NCI-H446 (cell line): ENCODE results near the gene ARHGAP8.
"Not testable (repeated sequence)": the region's sequence is repeated elsewhere in the genome, so short reads cannot be mapped to it uniquely, and the experiment has no call there.

Source experiments
- DNase-seq, 2 experiments: peaks; one replicate each; lab custom pipeline; 2025; lab: John Stamatoyannopoulos, UW

Gene ARHGAP8

DNA sequence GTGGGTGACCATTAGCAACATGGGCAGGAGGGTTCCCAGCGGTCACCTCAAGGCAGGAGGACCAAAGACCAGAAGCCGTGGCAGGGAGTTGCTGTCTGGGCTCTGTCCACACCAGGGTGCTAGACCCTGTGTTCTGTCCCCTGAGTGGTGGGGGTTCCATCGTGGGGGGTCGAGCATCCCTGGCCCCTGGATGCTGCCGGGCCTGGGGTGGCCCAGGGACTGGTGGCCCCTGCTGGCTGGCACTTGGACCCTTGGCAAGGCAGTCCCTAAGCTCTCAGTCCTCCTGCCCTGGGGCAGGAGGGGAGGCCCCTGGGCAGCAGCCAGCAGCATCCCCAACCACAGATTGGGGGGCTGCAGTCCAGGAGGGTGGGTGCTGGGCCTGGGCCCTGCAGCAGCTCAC, 13.4 kb upstream of the ARHGAP8 start:
- no peak for DNase-seq

DNA sequence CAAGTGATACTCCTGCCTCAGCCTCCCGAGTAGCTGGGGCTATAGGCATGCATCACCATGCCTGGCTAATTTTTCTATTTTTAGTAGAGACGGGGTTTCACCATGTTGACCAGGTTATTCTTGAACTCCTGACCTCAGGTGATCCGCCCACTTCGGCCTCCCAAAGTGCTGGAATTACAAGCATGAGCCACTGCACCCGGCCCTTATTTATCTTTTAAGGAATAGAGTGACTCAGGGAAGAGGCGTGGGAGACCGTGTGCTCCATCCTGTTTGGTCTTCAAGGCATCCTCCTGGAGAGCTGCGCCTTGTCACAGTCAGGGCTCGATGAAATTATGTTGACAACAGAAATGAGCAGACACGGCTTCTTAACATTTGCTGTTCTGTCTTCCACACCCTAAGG, 12.7 kb upstream of the ARHGAP8 start:
- not testable (repeated sequence) for DNase-seq

DNA sequence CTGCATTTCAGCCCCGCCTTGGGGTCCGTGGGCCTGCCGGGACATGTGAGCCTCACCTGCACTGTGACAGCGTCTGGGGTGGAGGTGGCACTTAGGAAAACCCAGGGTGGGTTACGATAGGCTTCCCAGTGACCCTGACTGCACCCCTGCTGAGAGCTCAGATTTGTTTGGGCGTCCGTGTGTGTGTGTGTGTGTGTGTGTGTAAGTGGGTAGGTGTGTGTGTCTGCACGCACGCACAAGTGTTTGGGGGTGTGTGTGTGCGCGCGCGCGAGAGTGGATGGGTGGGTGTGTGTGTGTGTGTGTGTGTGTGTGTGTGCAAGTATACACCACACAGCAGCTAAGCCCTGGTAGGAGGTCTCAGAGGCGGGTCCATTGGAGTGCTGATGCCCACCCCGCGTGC, 12.1 kb upstream of the ARHGAP8 start:
- DNase-seq = no peak

DNA sequence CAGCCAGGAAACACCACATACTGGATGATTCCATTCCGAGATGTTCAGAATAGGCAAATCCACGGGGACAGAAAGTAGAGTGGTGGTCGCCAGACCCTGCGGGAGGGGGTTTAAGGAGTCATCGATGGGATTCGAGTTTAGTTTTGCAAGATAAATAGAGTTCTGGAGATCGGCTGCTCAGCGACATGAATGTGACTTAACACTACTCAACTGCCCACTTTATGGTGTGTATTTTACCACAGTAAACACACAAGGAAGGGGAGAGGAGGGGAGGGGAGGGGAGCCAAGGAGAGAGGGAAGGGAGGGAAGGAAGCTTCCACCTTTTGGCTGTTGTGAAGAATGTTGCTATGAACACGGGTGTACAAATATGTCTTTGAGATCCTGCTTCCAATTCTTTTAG, 10.4 kb upstream of the ARHGAP8 start:
- DNase-seq = no peak

DNA sequence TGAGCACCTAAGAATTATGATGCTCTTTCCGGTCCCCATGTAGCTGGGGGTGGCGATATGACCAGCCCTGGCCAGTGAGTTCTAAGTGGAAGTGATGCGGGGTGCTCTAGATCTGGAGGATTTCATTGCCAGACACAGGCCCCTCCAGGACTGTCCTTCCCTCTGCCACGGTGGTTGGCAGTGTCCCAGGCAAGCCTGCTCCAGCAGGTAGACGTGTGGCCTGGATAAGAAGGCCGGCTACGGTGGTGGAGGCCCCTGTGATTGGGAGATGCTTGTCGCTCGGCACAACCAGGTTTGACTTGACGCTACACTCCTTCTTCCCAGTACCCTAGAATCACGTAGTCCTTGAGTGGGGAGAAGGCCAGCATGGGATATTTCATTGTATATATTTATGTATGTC, 9.1 kb upstream of the ARHGAP8 start:
- no peak for DNase-seq

DNA sequence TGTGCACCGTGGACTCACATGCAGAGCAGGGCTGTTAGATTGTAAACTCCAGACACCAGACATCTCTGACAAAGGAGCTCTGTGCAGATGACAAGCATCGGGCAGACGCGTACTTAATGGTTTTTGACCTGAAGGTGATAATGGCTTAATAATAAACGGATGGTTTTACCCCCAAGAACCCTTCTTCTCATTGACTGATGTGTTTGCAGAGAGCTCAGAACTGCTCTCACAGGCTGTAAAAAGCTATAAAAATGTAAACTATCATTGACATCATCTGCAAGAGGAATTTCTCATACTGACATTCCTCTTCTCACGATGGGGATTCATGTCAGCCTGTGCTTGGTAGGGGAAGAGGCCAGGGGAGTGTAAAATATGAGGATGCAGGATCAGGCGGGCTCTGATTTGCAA, 8.6 kb upstream of the ARHGAP8 start:
- no peak for DNase-seq

DNA sequence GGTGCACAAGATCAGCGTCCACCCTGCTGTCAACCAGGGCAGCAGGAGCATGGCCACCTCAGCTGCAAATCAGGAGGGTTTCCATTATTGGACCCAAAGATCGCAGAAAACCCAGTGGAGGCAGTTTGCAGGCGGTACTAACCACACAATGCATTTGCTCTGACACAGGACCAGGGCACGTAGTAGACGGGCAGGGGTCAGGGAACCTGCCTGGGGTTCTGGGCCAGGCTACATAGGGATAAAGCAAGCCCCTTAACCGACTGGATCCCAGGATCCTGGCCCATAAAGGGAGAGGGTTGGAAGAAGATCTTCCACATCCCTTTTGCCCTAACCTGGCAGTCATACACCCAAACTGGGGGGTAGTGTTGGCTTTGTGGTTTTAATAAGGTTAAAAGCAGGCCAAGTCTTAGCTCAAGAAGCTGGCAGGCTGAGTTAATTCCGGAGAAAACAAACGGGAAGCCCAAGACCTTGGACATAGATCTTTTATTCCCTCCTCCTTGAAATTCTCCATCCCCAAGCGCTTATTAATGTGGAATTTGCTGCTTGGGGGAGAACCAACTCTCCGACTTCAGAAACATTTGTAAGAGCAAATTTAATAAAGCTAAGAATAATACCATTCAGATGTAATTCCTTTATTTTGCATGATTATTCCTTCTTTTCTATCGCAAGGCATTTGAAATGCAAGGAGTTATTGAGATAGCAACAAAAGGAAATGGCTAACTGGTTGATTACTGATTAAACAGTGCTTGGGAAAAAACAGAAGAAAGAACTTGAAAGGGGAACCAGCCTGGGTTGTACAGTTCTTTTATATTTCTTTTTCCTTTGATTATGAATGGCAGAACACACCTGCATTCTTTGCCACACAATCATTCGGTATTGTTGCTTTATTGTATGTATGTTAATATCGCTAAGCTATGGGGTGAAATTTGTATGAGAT, 6.3 kb upstream of the ARHGAP8 start:
- DNase-seq = no peak

DNA sequence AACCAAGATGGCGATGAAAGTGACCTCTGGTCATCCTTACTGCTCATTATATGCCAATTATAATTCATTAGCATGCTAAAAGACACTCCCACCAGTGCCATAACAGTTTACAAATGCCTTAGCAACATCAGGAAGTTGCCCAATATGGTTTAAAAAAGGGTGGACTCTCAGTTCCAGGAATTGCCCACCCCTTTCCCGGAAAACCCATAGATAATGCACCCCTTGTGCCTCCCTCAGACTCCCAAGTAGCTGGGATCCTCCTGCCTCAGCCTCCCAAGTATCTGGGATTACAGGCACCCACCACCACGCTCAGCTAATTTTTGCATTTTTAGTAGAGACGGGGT, 4.6 kb upstream of the ARHGAP8 start:
- DNase-seq = not testable (repeated sequence)

DNA sequence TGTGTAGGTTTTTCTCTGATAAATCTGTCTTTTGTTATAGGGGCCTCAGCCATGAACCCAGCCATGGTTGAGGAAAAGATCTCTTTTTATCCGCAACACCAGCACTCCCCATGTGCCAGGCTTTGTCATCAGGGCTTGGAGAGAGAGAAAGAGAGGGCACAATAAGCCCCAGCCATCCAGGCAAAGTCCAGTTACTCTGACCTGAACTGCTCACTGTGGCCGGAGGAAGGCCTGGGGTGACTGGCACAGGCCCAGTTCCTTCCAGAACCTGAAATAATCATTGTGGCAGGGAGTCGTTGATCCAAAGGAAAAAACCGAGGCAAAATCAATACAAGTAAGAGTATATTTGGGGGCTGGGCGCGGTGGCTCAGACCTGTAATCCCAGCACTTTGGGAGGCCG, 3.9 kb upstream of the ARHGAP8 start:
- no peak for DNase-seq

DNA sequence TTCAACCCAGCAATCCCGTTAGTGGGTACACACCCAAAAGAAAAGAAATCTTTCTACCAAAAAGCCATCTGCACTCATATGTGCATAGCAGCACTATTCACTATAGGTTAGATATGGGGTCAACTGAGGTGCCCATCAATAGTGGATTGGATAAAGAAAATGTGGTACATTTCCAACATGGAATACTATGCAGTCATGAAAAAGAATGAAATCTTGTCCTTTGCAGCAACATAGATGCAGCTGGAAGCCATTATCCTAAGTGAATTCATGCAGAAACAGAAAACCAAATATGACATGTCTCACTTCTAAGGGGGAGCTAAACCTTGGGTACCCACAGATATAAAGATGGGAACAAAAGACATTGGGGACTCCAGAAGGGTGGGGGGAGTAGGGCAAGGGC, 1.9 kb upstream of the ARHGAP8 start:
- DNase-seq = no peak

DNA sequence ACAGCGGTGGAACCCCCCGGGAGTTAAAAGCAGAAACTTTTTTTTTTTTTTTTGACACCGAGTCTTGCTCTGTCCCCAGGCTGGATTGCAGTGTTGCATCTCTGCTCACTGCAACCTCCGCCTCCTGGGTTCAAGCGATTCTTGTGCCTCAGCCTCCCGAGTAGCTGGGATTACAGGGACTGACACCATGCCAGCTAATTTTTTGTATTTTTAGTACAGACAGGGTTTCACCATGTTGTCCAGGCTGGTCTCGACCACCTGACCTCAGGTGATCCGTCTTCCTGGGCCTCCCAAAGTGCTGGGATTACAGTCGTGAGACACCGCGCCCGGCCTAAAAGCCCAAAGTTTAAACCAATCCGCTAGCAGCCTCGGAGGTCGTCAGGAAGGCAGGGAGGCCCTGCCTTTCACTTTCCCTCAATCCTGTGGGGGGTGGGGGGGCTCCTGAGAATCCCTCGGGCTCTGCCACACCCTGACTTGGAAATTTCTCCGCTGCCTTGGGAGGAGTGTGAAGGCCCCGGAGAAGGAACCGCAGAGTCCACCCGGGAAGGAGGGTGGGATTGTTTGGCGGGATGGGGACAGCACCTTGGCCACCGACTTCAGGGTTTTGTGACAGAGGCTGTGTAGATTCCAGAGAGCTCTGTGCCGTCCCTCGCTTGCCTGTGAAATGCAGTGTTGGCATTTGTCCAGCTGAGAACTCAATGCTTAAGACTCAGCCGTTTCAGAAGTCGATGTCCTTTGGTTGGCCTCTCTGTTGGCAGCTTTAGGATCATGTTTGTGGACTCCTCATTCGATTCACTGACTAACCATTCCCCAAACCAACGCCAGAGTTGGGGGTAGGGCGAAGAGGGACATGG, 1.0 kb downstream of the ARHGAP8 start:
- DNase-seq = no peak

DNA sequence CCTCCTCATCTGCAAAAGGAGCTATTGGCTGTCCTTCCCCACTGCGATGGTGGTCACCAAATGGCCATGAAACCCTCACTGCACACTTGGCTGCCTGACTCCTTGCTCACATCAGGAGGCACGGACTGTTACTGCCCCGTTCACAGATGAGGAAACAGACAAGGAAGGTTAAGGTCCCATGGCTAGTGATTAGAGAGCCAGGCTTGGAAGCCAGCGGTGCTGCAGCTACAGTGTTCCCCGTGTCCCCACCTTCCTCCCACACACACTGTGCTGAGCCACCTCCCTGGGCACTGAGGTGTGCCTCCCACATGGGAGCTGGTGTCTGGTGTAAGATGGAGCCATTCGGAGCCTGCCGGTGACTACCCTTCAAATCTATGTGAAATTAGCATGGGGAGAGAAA, 2.6 kb downstream of the ARHGAP8 start:
- no peak for DNase-seq

DNA sequence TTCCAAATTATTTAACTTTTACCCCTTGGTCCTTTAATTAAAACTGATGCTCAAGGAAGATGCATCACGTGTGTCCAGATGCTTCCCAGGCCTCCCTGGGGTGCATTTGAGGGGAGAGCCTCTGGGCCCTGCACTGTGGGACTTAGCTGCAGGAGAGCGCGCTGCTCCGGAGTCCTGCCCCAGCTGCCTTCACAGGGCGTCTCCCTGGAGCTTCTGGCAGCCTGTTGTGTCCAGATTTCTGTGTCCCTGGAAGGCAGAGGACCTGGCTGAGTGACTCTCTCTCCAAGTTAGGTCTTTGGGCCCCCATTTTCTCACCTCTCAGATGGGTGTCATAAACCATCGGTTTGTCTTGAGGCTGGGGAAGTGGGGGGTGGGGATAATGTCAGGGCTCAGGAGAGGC, 3.0 kb downstream of the ARHGAP8 start:
- no peak for DNase-seq

DNA sequence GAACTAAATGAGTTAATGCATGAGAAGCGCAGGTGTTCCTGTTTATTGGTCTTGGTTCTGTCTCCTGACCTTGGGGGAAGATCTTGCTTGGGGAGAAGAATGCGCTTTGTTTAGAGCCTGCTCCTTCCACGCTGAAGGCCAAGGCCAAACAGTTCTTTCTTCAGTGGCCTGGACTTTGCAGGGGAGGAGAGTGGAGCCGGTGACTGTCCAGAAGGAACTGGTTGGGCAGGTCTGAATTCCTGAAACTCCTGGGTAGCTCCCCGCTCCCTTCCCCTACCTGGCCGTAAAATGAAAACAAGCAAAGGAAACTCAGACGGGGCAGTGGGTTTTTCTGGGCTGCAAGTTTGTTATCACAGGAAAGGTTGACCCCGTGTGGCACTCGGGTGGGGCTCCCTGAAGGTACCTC, 3.6 kb downstream of the ARHGAP8 start:
- no peak for DNase-seq

DNA sequence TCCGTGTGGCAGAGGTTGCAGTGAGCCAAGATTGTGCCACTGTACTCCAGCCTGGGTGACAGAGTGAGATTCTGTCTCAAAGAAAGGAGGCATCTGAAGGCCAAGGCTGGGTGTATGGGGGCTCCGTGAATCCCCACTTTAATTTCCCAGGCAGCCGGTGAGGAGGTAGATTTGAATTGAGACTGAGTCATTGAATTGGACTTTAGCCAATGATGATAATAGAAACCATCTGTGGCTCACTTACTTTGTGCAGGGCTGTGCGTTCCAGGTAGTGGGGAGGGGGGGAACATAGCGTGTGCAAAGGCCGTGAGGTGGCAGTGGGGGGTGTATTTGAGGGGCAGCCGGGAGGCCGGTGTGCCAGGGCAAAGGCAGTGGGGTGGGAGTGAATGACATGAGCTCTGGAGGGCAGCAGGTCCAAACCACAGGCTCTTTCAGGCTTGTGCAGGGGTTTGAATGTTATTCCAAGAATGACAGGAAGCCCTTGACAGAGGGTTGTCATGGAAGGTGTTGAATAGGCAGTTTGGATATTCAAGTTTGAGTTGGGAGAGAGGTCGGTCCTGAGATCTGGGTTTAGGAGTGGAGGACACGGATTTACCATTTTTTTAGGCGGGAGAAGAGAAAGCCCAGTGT, 6.1 kb downstream of the ARHGAP8 start:
- peak in 1 of 2 experiments; percentile 36 for DNase-seq

DNA sequence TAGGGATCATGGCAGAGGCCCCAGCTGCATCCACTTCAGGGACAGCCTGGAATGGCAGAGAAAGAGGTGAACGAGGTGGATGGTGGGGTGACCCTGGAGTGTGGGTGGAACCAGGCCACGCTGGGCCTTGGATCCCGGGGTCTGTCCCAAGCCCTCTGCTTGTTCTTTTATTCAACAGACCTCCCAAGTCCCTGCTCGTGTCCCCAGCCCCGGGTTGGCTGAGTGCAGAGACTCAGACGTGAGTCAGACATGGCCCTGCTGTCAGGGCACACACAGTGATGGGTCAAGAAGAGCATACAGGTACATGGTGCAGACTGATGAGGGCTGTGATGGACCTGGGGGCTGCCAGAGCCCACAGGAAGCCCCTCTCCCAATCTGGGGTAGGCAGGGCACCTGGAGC, 6.6 kb downstream of the ARHGAP8 start:
- no peak for DNase-seq

DNA sequence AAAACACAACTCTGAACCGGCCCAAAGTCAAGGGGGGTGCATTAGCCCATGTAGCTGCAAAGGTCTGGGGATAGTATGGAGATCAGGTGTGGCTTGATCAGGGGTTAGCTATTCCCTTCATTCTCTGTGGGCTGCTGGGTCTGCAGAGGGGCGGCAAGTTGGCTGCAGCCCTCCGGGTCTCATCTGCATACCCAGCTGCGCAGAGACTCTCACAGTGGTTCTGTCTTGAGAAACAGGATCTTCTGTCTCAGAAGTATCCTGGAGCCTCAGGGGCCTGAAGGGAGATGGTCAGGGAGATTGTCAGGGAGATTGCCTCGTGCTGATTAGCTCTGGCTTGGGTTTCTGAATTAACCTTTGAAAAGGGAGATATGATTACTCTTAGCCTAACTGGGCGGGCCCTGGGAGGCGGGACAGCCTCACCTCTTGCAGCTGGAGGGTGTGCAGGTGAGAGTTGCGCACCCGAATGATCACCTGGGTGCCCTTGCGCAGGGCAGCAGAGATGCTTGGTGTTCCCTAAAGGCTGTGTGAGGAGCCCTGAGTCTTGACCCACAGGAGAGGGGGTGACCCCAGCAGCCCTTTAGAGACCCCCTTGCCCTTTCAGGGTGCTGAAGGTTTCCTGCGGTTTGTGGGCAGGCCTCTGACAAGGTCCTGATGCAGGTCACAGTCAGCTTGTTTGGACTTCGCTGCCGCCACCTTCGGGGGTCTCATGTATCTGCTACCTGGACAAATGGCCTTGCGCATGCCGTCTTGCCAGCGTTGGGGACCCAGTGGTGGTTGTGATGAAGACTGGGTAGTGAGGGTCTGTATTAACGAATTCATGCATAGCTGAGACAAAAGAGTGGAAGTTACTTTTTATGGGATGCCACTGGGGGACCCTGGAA, 7.3 kb downstream of the ARHGAP8 start:
- DNase-seq = no peak

DNA sequence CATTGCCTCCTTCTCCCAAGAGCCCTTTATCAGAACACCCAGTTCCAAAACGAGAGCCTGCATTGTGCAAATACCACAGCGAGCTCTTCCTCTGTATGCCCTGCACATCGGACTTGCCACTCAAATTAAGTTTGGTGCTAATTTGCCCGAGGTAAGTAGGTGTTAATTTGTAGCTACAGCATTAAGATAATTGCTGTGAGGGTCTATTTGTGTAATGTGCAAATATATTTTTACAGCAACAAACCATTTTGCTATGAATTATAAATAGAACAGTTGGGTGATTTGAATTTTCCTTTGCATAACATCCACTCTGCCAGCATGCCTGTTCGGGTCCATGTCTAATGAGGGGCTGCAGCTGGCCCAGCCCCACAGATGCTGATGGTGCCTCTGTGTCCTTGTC, 8.1 kb downstream of the ARHGAP8 start:
- DNase-seq = no peak

DNA sequence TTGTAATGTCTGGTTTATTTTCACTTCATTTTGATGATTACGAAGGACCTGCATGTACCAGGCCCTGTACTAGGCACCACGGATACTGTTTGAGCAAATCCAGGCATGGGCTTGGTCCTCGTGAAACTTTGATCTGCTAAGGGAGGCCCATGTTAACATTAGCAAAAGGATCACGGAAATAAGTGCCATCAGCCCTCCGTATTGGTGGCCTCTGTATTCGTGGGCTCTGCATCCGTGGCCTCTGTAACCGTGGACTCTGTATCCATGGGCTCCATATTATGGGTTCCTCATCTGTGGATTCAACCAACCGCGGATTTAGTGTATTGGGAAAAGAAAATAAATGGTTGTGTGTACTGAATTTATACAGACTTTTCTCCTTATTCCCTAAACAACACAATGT, 8.7 kb downstream of the ARHGAP8 start:
- DNase-seq = no peak

DNA sequence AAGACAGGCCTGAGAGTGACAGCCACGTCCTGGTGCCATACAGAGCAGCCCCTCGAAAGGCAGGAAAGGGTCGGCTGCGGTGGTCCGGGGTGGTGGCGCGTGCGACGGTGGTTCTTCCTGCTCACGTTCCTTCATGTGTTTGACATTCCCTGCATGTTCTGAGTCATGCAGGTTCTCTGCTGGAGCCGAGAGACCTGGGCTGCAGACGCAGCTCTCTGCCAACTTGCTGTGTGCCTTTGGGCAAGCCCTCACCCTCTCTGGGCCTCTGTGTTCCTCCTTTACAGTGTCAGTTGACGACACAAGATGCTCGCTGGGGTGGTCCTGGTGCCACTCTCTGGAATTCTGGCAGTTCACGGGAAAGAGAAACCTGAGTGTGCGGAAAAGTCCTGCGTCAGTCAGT, 12.0 kb downstream of the ARHGAP8 start:
- no peak for DNase-seq

DNA sequence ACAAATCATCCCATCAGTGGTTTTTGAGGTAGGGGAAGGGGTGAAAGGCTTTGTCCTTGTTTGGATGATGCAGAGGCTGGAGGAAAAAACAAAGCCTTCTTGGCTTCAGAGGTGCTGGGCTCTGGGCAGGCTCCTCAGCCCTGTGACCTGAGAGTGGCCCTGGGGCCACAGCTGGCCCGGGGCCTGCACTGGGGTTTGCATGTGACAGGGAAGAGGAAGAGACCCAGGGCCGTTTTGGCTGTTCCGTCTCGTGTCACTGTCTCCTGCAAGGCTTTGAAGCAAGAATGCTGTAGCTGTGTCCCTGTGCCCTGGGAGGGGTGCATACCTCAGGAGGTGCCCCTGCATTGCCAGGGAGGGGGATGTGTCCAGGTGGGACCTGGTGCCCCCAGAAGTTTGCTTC, 12.6 kb downstream of the ARHGAP8 start:
- no peak for DNase-seq
